SK-N-SH (cell line): ENCODE data around the gene HAUS7.

Experiments
- EZH2phosphoT487 ChIP-seq: fragments of 200-600 bp; sonication (generic); IDR thresholded peaks from 2 replicates; pipeline ENCODE4 v1.6.1; 2017; ENCODE audit warnings: low read depth, mixed run types, mild to moderate bottlenecking, antibody characterized with exemption, moderate library complexity, borderline replicate concordance
- MEF2A ChIP-seq: IDR thresholded peaks from 2 replicates; pipeline ENCODE4 v1.4.0; 2012; ENCODE audit warnings: low read depth, borderline replicate concordance
- MXI1 ChIP-seq: IDR thresholded peaks from 2 replicates; pipeline ENCODE4 v1.6.1; 2012; ENCODE audit warnings: mild to moderate bottlenecking, low read depth, low read length, improper control_type of control experiment
- RAD21 ChIP-seq: IDR thresholded peaks from 2 replicates; pipeline ENCODE4 v1.6.1; 2012; ENCODE audit warnings: mild to moderate bottlenecking, low read length
- RFX5 ChIP-seq: IDR thresholded peaks from 2 replicates; pipeline ENCODE4 v1.6.1; 2012; ENCODE audit warnings: mild to moderate bottlenecking, improper control_type of control experiment, low read length
- TEAD4 ChIP-seq: IDR thresholded peaks from 2 replicates; pipeline ENCODE4 v1.4.0; 2012; ENCODE audit warnings: mild to moderate bottlenecking, borderline replicate concordance; ENCODE audit not compliant: insufficient read depth
- TF ChIP-seq, protein P1 (sequence below): IDR thresholded peaks from 2 replicates; pipeline ENCODE4 v1.6.1; 2012; ENCODE audit warnings: mild to moderate bottlenecking, low read depth, low read length, moderate library complexity
- TF ChIP-seq, protein P2 (sequence below): fragments of 200-600 bp; sonication (generic); IDR thresholded peaks from 2 replicates; pipeline ENCODE4 v1.6.1; 2017; ENCODE audit warnings: antibody characterized with exemption, mild to moderate bottlenecking, moderate library complexity

DNA sequence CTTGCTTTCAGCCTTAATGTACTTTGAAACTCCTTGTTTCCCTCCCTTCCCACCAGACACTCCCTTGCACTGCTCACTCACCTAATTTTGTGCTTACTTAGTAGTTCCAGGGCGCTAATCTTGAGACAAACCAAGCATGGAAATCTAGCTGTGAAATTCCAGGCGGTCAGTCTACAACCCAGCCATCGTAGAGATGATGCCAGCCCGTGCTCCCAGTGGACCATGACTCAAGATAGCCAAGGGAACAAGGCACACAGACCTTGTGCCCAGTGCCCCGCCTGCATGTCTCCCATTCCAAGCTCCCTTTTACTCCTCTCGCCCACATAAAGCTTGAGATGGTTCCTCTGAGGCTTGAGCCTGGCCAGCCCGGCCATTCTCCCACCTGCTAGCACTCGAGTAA lies 35.6 kb downstream of the HAUS7 start:
- TF ChIP-seq, protein P1, sequence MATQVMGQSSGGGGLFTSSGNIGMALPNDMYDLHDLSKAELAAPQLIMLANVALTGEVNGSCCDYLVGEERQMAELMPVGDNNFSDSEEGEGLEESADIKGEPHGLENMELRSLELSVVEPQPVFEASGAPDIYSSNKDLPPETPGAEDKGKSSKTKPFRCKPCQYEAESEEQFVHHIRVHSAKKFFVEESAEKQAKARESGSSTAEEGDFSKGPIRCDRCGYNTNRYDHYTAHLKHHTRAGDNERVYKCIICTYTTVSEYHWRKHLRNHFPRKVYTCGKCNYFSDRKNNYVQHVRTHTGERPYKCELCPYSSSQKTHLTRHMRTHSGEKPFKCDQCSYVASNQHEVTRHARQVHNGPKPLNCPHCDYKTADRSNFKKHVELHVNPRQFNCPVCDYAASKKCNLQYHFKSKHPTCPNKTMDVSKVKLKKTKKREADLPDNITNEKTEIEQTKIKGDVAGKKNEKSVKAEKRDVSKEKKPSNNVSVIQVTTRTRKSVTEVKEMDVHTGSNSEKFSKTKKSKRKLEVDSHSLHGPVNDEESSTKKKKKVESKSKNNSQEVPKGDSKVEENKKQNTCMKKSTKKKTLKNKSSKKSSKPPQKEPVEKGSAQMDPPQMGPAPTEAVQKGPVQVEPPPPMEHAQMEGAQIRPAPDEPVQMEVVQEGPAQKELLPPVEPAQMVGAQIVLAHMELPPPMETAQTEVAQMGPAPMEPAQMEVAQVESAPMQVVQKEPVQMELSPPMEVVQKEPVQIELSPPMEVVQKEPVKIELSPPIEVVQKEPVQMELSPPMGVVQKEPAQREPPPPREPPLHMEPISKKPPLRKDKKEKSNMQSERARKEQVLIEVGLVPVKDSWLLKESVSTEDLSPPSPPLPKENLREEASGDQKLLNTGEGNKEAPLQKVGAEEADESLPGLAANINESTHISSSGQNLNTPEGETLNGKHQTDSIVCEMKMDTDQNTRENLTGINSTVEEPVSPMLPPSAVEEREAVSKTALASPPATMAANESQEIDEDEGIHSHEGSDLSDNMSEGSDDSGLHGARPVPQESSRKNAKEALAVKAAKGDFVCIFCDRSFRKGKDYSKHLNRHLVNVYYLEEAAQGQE, result no peak
- TF ChIP-seq, protein P2, sequence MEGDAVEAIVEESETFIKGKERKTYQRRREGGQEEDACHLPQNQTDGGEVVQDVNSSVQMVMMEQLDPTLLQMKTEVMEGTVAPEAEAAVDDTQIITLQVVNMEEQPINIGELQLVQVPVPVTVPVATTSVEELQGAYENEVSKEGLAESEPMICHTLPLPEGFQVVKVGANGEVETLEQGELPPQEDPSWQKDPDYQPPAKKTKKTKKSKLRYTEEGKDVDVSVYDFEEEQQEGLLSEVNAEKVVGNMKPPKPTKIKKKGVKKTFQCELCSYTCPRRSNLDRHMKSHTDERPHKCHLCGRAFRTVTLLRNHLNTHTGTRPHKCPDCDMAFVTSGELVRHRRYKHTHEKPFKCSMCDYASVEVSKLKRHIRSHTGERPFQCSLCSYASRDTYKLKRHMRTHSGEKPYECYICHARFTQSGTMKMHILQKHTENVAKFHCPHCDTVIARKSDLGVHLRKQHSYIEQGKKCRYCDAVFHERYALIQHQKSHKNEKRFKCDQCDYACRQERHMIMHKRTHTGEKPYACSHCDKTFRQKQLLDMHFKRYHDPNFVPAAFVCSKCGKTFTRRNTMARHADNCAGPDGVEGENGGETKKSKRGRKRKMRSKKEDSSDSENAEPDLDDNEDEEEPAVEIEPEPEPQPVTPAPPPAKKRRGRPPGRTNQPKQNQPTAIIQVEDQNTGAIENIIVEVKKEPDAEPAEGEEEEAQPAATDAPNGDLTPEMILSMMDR, result no peak
- TF ChIP-seq MXI1, result no peak
- TF ChIP-seq TEAD4, result no peak
- no peak for TF ChIP-seq RAD21
- no peak for TF ChIP-seq EZH2phosphoT487
- TF ChIP-seq RFX5, result no peak
- TF ChIP-seq MEF2A, result no peak
